GM19324 (cell line): ENCODE results near the gene PRPH2.
"Not testable (repeated sequence)": the region's sequence is repeated elsewhere in the genome, so short reads cannot be mapped to it uniquely, and the experiment has no call there.

Experiments
- ATAC-seq: cut with Tn5 transposase; IDR thresholded peaks from one replicate; pipeline ENCODE4 v1.9.1; 2021; ENCODE audit warnings: mild to moderate bottlenecking, moderate library complexity; ENCODE audit not compliant: unreplicated experiment, low FRiP score

The PRPH2 gene

GRCh38 chr6:42744351-42744893, 22.0 kb upstream of the PRPH2 start:
- ATAC-seq = no peak

- ATAC-seq = no peak
Measured at GRCh38 chr6:42742116-42742894, 19.9 kb upstream of the PRPH2 start.

- ATAC-seq = no peak
Measured at GRCh38 chr6:42740725-42741124, 18.3 kb upstream of the PRPH2 start.

- ATAC-seq = no peak
Measured at GRCh38 chr6:42735976-42736375, 13.6 kb upstream of the PRPH2 start.

GRCh38 chr6:42733867-42734481, 11.6 kb upstream of the PRPH2 start:
- ATAC-seq = not testable (repeated sequence)

GRCh38 chr6:42729731-42730130, 7.3 kb upstream of the PRPH2 start:
- no peak for ATAC-seq

GRCh38 chr6:42727627-42728026, 5.2 kb upstream of the PRPH2 start:
- no peak for ATAC-seq

- no peak for ATAC-seq
Measured at GRCh38 chr6:42727087-42727611, 4.8 kb upstream of the PRPH2 start.

- no peak for ATAC-seq
Measured at GRCh38 chr6:42726485-42727086, 4.2 kb upstream of the PRPH2 start.

- ATAC-seq = no peak
Measured at GRCh38 chr6:42726026-42726425, 3.6 kb upstream of the PRPH2 start.

- ATAC-seq = no peak
Measured at GRCh38 chr6:42724825-42725224, 2.4 kb upstream of the PRPH2 start.

GRCh38 chr6:42720739-42721138, 1.7 kb downstream of the PRPH2 start:
- no peak for ATAC-seq

GRCh38 chr6:42715871-42716270, 6.5 kb downstream of the PRPH2 start:
- no peak for ATAC-seq

- no peak for ATAC-seq
Measured at GRCh38 chr6:42714098-42714761, 8.2 kb downstream of the PRPH2 start.

GRCh38 chr6:42711930-42712329, 10.5 kb downstream of the PRPH2 start:
- no peak for ATAC-seq

GRCh38 chr6:42710316-42710715, 12.1 kb downstream of the PRPH2 start:
- no peak for ATAC-seq

GRCh38 chr6:42709871-42710270, 12.5 kb downstream of the PRPH2 start:
- no peak for ATAC-seq

GRCh38 chr6:42708096-42708495, 14.3 kb downstream of the PRPH2 start:
- no peak for ATAC-seq

GRCh38 chr6:42707595-42707994, 14.8 kb downstream of the PRPH2 start:
- no peak for ATAC-seq

GRCh38 chr6:42704937-42705374, 17.4 kb downstream of the PRPH2 start:
- ATAC-seq = no peak
